Right kidney (tissue), 9 donors: ENCODE results near the gene JAKMIP1.
A peak's percentile ranks its signal among the peaks of the same experiment; 100 is the strongest.

ENCODE experiments used
- DNase-seq: peaks from one replicate; pipeline ENCODE4 v3.0.0-alpha.2; 2016
- long read RNA-seq, 8 donors: transcript quantifications; one replicate each; lab custom pipeline, GENCODE V29; 2026

The JAKMIP1 gene
- long read RNA-seq, donor 1 = 0 reads
- long read RNA-seq, donor 2 = 0 reads
- long read RNA-seq, donor 3 = 0 reads
- long read RNA-seq, donor 4 = 0 reads
- long read RNA-seq, donor 5 = 0 reads
- long read RNA-seq, donor 6 = 0 reads
- long read RNA-seq, donor 7 = 0 reads
- long read RNA-seq, donor 8 = 0 reads

DNA sequence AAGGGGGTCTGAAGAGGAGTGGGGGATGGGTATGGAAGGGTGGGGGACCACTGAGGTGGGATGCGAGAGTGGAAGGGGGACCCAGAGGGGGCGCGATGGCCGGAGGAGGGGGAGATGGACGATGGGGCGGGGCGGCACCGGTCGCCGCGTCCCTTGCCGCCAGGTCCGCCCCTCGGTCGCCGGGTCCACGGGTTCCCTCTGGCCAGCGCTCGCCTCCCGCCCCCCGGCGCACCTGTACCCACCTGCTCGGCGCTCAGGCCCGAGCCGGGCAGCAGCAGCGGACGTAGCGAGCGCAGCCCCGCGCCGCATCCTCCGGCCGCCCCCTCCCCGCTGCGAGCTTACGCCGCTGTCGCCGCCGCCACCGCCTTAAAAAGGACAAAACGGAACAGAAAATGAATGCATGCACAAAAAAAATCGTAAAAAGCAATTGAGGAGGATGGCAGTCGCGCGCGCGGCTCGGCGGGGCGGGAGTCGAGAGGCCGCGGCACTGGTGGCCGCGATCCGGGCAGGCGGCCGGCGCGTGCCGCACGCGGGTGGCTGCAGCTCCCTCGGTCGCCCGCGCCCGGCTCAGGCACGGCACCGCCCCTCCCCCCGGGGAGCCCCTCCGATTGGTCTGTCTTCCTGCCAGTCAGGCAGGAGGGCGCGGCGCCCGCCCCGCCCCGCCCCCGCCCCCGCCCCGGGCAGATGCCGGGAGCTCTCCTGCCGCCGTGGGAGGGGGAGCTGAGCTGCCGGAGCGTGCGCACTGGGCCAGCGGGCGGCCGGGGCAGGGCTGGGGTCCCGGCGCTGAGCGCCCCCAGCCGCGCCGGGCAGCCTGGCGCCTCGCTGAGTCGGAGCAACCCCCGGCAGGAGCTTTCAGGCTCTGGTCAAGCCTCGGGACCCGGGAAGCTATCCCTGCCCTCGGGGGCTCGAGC lies at the start of gene JAKMIP1:
TSS of gene JAKMIP1 (minus strand) at position 539 of the 911 bp plus-strand sequence. CDS start 87,699 bp downstream, outside the sequence.
- peak; percentile 67 for DNase-seq

GRCh38 chr4:6248394-6248793 lies 48.0 kb upstream of the JAKMIP1 start:
- no peak for DNase-seq

DNA sequence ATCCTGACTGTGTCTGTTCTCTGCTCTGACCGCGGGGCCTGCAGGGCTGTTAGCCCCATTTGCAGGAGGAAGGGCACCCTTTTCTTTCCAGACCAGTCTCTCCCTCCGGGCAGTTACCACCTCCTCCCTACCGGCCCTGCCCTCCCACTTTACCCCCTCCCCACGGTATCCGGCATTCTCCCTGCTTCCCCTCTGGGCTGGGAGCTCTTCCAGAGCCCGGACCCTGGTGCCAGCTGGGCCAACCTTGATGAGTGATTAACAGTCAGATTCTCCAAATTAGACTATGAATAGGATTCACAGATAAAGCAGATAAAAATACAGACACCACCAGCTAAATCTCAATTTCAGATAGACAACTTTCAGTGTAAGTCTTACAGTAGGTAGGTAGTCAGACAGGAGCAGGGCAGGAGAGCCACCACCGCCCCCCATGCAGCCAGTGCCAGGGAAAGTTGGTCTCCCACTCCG lies 45.9 kb upstream of the JAKMIP1 start:
- no peak for DNase-seq

DNA sequence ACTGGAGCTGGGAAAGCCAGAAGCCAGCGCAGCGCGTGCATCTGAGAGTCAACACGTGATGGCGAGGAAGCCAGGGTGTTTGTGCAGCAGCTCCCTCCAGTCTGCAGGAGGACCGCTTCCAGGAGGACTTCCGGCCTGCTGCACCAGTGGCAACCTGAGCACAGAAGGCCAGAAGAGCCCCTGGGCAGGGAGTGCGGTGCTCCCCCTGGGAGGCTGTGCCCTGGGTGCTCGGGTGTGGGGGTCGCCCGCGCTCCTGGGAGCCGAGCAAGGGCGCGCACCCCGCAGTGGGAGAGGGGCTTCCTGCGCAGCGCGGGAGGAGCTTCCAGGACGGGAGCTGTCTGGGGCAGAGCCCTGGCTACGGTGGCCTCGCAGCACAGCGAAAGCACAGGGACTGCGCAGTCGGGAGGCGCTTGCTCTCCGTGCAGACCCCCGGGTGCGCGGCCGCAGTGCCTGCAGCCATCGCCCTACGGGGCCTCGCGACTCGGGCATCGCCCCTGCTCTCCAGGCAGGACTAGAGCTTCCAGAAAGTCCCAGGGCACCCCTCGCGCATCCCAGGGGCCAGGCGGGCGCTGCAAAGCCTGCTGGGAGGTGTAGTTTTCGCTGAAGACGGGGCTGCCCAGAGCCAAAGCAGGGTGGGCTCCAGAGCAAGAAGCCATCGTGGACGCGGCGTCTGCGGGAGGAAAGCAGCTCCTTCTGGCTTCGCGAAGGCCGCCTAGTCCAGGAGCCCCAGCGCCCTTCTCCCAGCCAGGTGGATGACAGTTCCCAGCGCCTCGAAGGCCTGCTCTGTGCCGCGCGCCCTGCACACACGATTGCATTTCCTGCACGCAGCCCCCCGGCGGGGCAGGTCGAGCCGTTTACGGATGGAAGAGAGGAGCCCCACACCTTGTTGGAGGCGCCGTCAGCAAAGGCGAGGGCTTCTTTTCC lies 45.2 kb upstream of the JAKMIP1 start:
- peak; percentile 84 for DNase-seq

DNA sequence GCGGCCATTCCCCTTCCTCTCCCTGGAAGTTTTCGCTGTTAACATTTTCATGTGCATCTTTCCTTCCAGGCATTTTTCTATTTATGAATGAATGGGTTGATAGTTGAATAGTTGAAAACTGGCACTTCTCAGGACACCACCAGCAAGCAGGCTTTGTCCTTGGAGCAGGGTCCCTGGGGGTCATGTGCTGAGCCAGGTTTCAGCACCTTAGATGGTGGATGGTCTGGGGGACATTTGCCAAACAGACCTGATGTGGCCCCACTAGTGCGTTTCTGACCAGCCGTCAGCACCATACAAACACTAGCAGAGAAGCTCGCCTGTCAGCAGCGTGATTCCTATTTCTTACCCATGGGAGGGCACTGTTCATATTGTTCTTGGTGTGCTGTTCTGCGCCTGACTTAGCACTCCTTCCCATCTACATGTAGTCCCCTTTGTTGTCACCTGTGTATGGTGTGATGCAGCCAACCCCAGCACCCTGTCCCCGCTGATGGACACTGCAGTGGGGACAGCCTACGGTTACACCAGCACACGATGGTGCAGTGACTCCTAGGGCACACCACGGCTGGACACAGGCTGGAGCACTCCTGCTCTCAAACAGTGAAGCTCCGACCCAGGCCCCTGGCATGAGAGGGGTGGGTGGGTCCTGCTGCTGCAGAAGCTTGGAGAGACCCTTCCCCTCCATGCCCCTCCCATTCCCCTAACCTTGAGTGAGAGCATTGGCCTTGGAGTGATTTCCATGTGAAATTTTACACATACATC lies 42.1 kb upstream of the JAKMIP1 start:
- DNase-seq = no peak

- no peak for DNase-seq
These were observed 40.9 kb upstream of the JAKMIP1 start for GRCh38 chr4:6241062-6241845.

- no peak for DNase-seq
These were observed 39.6 kb upstream of the JAKMIP1 start for GRCh38 chr4:6239968-6240367.

DNA sequence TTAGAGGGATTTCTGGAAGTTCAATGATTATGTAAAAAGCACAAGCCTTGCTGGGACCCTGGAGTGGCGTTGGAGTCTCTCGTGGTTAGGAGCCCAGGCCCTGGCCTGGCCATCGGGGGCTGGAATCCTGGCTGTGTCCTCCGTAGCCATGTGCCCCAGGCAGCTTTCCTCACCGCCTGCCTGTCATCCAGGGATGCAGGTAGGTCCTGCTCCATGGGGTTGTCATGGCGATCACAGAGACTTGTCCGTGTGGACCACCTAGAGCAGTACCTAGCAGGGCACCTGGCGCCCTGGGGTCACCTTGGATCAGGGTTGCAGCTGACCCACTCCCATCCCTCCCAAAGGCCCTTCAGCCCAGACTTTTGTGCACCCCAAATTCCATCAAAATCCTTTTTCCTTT lies 39.1 kb upstream of the JAKMIP1 start:
- no peak for DNase-seq

DNA sequence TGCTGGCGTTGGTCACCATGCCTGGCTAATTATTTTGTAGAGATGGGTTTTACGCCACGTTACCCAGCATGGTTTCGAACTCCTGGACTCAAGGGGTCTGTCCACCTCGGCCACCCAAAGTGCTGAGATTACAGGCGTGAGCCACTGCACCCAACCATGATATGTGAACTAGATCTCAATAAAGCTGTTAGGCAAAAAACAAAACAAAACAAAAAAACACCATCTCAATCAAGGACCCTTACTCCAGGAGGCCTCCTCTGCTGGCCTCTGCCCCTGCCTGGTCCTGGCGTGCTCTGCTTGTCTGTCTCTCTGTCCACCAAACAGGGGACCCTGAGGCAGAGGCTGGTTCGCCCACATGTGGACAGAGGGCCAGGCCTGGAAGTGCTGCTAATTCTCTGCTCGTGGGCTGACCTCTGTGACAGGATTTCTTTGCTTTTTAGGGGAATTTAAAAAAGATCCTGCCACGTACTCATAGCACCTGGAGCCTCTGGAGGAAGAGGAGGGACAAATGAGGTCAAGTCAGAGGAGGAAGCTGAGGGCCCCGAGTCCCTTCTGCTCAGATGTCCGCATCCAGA lies 36.6 kb upstream of the JAKMIP1 start:
- DNase-seq = no peak

DNA sequence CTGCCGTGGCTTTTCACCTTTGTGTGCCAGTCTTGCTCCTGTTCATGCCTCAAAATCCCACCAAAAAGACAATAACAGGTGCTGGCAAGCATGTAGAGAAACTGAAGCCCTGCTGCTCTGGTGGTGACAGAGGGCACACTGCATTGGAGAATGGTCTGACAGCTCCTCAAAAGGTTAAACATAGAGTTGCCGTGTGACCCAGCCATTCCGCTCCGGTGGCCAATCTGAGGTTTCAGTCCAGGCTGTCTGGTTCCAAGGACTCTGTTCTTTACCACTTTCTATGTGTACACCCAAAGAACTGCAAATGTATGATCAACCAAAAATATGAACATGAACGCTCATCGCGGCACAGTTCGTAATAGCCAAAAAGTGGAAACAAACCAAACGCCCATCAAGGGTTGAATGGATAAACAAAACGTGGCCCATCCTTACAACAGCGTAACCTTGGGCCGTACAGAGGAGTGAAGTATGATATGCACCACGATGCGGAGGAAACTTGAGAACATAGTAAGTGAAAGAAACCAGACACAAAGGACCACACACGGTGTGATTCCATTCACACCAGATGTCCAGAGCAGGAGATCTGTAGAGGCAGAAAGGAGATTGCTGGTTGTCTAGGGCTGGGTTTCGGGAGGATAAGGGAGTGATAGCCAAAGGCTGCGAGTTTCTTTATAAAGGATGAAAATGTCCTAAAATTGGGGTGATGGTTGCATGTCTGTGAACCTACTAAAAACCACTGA lies 35.7 kb upstream of the JAKMIP1 start:
- DNase-seq = no peak

- DNase-seq = no peak
These were observed 34.7 kb upstream of the JAKMIP1 start for GRCh38 chr4:6235012-6235411.

- DNase-seq = no peak
These were observed 33.6 kb upstream of the JAKMIP1 start for GRCh38 chr4:6233929-6234328.

GRCh38 chr4:6232836-6233785 lies 32.8 kb upstream of the JAKMIP1 start:
- no peak for DNase-seq

GRCh38 chr4:6231663-6232165 lies 31.4 kb upstream of the JAKMIP1 start:
- no peak for DNase-seq

GRCh38 chr4:6230827-6231662 lies 30.7 kb upstream of the JAKMIP1 start:
- DNase-seq = no peak

DNA sequence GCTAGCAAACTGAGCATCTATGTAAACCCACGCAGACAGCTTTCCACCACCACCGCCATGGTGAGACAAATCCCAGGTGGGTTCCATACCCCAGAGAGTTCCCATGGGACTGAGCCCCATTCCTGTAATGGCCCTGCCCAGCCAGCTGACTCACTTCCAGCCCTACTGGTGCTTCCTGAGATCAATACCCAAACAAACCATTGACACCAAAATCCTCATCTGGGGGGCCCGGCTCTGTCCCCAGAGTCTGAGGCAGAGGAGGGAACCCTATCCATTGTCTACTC lies 30.1 kb upstream of the JAKMIP1 start:
- DNase-seq = no peak

GRCh38 chr4:6229671-6230501 lies 29.5 kb upstream of the JAKMIP1 start:
- DNase-seq = no peak
